NOMO-1 treated with dmso at 0.1 percent for 144 hours (cell line): Measurements from ENCODE around the gene IFITM1.
"Not testable (repeated sequence)": the region's sequence is repeated elsewhere in the genome, so short reads cannot be mapped to it uniquely, and the experiment has no call there.

Experiments used
- DNase-seq: peaks from one replicate; lab custom pipeline; 2025; ENCODE audit not compliant: unreplicated experiment; lab: John Stamatoyannopoulos, UW

Gene IFITM1

GRCh38 chr11:362642-363442 lies 49.0 kb downstream of the IFITM1 start:
- no peak for DNase-seq

- DNase-seq, result not testable (repeated sequence)
Observed at GRCh38 chr11:363443-363805, 49.6 kb downstream of the IFITM1 start.

GRCh38 chr11:363948-364761 lies 50.3 kb downstream of the IFITM1 start:
- no peak for DNase-seq
